Activated CD8-positive, alpha-beta memory T cell treated with anti-CD3 and anti-CD28 coated beads, Interleukin-2, amount 50 U/mL, for 1 hour (primary cell): ENCODE results near the gene CDRT15L2.
"Not testable (repeated sequence)": the region's sequence is repeated elsewhere in the genome, so short reads cannot be mapped to it uniquely, and the experiment has no call there.

Experiments used
- DNase-seq: peaks from one replicate; pipeline ENCODE4 v3.0.0-alpha.2; 2020; ENCODE audit errors: extremely low read depth

CDRT15L2 gene

DNA sequence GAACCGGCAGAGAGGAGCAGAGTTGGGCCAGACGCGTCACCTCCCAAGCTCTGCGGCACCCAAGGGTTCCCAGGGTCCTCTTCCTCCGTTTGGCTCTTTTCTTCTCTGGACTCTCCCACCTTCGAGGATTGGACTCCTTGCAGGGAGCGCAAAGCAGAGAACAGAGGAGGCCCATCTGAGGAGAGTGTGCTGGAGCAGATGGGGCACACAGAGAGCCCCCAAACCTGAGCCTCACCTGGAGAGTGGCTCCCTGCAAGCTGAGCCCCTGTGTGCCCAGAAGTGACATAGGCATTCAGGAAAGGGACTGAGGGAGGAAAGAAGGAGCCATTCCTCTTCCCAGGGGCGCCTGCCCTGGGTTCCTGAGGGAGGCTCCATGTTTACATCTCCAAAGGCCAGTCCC is 6.3 kb upstream of the CDRT15L2 start:
- DNase-seq = not testable (repeated sequence)

DNA sequence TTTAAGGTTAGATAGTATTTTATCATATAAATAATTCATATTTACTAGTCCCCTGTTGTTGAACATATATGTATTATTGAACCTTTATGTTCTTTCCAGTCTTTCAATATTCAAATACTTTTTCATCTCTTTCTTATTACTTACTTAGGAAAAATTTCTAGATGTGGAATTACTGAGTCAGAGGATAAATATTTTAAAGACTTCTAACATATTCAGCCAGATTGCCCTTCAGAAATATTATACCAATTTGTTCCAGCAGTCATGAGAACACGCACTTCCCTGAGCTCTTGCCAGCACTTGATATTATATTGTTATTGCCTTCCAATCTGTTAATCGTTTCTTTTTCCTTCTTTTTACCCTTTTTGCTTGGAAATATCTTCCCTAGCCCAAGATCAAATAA is 4.5 kb upstream of the CDRT15L2 start:
- DNase-seq = not testable (repeated sequence)

DNA sequence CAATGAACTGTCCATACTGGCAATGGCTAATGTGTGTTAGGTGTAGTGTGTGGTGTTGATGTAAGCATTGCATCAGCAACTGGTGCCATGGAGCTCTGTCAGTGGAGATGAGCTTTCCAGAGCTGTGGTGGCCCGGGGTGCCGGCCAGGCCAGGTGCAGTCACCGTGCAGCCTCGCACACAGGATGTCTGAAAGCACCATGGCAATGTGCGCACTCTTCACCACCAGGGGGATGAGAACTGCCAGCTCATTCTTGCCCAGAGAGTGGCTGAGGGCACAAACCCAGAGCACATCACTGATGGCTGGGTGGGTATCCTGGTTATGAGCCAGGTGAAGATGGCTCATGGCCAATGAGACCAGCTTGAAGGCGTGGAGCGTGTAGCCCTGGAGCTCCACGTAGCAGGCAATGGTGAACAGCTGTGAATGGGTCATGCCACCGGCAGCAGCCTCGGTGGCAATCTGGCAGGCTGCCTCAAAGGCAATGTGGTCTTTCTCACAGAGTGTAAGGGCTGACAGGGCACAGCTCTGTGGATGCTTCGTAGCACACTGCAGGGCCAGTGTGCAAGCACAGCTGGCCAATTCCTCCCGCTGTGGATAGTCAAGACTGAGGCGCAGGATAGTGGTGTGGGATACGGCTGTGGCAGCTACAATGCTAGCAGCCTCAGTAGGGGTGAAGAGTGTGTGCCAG is 4.5 kb downstream of the CDRT15L2 start:
- DNase-seq = not testable (repeated sequence)

DNA sequence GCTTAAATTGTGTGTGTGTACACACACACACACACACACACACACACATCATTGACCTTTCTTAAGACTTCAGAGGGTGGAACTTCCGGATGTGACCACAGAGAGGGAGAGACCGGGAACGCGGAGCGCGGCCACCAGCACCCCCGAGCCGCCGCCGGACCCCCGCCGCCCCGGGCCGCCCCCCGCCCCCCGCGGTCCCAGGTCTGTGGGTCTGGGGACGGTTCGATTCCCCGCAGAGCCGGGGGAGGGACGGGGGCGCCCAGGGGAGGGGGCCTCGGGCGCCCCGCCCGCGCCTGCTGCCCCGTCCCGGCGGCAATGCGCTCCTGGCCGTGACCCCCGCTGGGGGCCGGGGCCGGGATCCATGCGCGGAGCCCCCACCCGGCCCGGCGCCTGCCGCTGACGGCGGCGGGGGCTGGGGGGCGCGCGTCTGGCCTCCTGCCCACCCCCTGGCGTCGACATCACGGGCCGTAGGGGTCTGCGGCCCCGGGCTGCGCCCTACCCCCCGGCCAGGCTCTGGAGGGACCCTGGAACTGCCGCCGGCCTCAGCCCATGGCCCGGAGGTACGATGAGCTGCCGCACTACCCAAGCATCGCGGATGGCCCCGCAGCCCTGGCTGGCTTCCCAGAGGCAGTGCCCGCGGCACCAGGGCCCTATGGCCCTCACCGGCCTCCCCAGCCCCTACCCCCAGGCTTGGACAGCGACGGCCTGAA is 9.4 kb downstream of the CDRT15L2 start:
- DNase-seq = not testable (repeated sequence)

DNA sequence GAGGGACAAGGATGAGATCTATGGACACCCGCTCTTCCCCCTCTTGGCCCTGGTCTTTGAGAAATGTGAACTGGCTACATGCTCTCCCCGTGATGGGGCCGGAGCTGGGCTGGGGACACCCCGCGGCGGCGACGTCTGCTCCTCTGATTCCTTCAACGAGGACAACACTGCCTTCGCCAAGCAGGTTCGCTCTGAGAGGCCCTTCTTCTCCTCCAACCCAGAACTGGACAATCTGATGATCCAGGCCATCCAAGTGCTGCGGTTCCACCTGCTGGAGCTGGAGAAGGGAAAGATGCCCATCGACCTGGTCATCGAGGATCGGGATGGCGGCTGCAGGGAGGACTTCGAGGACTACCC is 9.9 kb downstream of the CDRT15L2 start:
- not testable (repeated sequence) for DNase-seq

DNA sequence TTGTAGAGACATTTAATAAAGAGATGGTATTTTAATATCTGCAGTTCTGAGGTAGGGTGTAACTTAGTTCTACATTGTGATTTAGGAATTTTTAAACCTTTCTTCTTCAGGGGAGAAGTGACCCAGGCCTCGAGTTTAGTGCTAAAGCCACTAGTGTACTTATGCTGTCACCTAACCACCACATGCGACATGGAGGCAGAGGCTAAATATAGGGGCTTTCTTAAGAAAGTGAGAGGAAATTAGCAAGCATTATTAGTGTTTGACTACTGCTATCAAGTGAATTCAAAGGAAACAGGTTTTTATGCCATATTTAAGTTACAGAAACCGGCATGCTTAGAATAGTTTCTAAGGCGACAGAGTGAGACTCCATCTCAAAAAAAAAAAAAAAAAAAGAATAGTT is 11.5 kb downstream of the CDRT15L2 start:
- DNase-seq = not testable (repeated sequence)

DNA sequence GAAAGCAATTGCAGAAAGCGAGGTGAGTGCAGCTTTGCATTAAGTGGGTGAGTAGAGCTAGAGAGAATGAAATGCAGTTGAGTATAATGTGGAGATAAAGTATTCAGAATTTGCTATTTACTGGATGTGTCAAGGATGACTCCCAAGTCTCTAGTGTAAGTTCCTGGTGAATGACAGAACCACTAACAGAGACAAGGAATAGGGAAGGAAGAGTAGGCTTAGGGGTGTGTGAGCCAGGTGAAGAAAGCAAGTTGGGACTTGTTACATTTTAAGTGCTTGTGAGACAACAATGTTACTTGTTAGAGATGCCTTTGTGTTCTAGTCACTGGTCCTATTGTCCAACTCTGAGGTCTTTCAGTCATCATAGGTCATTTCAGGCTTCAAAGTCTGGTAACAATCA is 26.0 kb downstream of the CDRT15L2 start:
- not testable (repeated sequence) for DNase-seq

DNA sequence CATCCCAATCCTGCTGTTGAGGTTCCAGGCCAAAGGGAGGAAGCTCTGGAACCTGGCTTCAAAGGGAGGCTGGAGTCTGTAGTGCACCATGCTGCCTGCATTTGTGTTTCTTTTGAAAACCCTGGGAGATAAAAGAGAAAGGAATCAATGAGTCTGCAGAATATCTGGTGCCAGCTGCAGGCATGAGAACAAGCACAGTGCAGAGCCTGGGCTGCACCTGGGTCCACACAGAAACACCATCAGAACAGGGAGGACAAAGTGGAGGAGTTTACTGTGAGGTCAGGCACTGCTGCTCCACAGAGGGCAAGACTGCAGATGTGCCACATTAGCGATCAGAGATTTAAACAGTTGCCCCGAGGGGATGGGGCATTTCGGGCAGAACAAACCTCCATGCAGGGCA is 30.0 kb downstream of the CDRT15L2 start:
- DNase-seq = not testable (repeated sequence)

DNA sequence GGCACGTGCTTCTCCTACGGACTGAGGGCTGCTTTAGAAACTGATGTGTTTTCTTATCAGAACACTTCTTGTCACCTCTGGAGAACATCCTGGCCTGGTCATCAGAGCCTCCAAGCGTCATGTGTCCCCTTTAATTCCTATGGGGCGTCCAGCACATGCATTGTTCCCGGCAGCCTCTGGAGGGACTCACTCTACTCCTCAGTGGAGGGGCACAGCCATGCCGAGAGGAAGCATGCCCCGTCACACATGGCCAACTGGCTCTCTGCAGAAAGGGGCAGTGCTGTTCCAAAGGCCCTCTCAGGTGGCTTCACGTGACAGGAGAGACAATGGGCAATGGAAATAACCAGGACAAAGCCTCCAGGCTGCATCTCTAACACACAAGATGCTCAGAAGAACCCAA is 31.8 kb downstream of the CDRT15L2 start:
- DNase-seq = no peak

DNA sequence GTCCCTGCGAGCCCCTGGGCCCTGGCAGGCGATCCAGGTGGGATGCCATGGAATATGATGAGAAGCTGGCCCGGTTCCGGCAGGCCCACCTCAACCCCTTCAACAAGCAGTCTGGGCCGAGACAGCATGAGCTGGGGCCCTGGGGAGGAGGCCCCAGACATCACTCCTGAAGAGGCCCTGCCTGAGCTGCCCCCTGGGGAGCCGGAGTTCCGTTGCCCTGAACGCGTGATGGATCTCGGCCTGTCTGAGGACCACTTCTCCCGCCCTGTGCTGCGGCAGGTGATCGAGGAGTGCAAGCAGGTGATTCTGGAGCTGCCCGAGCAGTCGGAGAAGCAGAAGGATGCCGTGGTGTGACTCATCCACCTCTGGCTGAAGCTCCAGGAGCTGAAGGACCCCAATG is 33.1 kb downstream of the CDRT15L2 start:
- no peak for DNase-seq

DNA sequence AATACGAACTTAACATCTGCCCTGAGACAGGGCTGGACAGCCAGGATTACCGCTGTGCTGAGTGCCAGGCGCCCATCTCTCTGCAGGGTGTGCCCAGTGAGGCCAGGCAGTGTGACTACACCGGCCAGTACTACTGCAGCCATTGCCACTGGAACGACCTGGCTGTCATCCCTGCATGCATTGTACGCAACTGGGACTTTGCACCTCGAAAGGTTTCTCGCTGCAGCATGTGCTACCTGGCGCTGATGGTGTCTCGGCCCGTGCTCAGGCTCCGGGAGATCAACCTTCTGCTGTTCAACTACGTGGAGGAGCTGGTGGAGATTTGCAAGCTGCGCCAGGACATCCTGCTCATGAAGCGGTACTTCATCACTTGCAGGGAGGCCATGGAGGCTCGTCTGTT is 33.7 kb downstream of the CDRT15L2 start:
- DNase-seq = no peak

DNA sequence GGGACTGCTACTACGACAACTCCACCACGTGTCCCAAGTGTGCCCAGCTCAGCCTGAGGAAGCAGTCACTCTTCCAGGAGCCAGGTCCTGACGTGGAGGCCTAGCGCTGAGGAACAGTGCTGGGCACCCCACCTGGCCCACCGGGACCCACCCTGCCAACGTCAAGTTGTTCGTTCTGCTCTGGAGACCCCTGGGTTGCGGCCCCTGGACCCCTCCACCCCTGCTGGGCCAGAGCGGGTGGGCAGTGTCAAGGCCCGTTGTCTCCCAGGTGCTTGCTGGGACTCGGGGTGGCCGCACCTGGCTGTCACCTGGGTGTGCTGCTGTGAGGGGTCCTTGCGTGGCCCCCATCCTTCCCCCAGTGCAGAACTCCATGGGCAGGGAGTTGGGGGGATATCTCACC is 34.4 kb downstream of the CDRT15L2 start:
- no peak for DNase-seq

DNA sequence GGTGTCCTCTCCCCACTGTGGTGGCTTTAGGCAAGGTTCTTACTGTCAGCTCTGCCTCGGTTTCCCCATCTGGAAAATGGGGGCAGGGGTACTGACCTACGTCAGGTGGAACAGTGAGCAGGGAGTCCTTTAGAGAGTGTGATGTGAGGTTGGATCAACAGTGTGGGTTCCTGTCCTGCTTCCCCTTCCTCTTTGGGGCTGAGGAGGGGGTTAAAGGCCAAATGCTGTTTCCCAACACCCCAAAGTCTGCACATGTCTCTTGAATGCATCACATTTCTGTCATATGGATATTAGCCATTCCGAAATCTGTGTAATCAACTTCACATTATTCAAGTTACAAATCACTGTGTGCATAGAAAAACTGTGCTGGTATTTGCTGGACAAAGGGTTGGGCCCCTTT is 35.9 kb downstream of the CDRT15L2 start:
- DNase-seq = not testable (repeated sequence)
